Activated T-helper 9 cell treated with anti-CD3 and anti-CD28 coated beads, Interleukin-2, amount 50 U/mL, for 16 hours (primary cell): ENCODE measurements around the gene GPSM1.

Experiments
- DNase-seq: peaks from one replicate; pipeline ENCODE4 v3.0.0-alpha.2; 2020; ENCODE audit warnings: low read depth

GPSM1 gene

GRCh38 chr9:136332482-136332983 lies 5.2 kb downstream of the GPSM1 start:
- DNase-seq, result no peak

- no peak for DNase-seq
These were observed 5.7 kb downstream of the GPSM1 start for GRCh38 chr9:136333045-136333444.

- no peak for DNase-seq
These were observed 6.1 kb downstream of the GPSM1 start for GRCh38 chr9:136333486-136333885.

GRCh38 chr9:136334541-136334940 lies 7.2 kb downstream of the GPSM1 start:
- DNase-seq, result no peak

- no peak for DNase-seq
These were observed 8.2 kb downstream of the GPSM1 start for GRCh38 chr9:136335296-136336155.

GRCh38 chr9:136336156-136336870 lies 9.0 kb downstream of the GPSM1 start:
- DNase-seq, result no peak

- no peak for DNase-seq
These were observed 9.5 kb downstream of the GPSM1 start for GRCh38 chr9:136336881-136337280.

- no peak for DNase-seq
These were observed 10.4 kb downstream of the GPSM1 start for GRCh38 chr9:136337416-136338395.

GRCh38 chr9:136338511-136338910 lies 11.2 kb downstream of the GPSM1 start:
- no peak for DNase-seq

- no peak for DNase-seq
These were observed 12.0 kb downstream of the GPSM1 start for GRCh38 chr9:136339173-136339957.

GRCh38 chr9:136339958-136340310 lies 12.6 kb downstream of the GPSM1 start:
- DNase-seq, result no peak

GRCh38 chr9:136340356-136341041 lies 13.2 kb downstream of the GPSM1 start:
- no peak for DNase-seq

- no peak for DNase-seq
These were observed 13.8 kb downstream of the GPSM1 start for GRCh38 chr9:136341042-136341655.

- DNase-seq, result no peak
These were observed 14.4 kb downstream of the GPSM1 start for GRCh38 chr9:136341769-136342168.

GRCh38 chr9:136342181-136343120 lies 15.1 kb downstream of the GPSM1 start:
- peak; percentile 41 for DNase-seq

GRCh38 chr9:136343121-136343883 lies 16.0 kb downstream of the GPSM1 start:
- no peak for DNase-seq

GRCh38 chr9:136343884-136344269 lies 16.5 kb downstream of the GPSM1 start:
- DNase-seq, result no peak

GRCh38 chr9:136344544-136345280 lies 17.4 kb downstream of the GPSM1 start:
- no peak for DNase-seq
